ENCODE measurements around the gene MLPH. TPM values are rescaled to one million over a fixed set of nuclear protein-coding genes. Genes with fewer than 3 reads are reported as not detected.

Gene MLPH
- total RNA-seq, 1 experiment from 2014 or later = 107 TPM

- DNase-seq (ENCODE audit: extremely low read depth, low read depth) = no peak
Observed at GRCh38 chr2:237514474-237515130, 27.6 kb downstream of the MLPH start.

- DNase-seq (ENCODE audit: extremely low read depth, low read depth) = no peak
Observed at GRCh38 chr2:237515166-237515565, 28.1 kb downstream of the MLPH start.

- no peak for DNase-seq (ENCODE audit: extremely low read depth, low read depth)
Observed at GRCh38 chr2:237515621-237516275, 28.7 kb downstream of the MLPH start.

GRCh38 chr2:237517163-237517562, 30.1 kb downstream of the MLPH start:
- DNase-seq (ENCODE audit: extremely low read depth, low read depth) = no peak

- no peak for DNase-seq (ENCODE audit: extremely low read depth, low read depth)
Observed at GRCh38 chr2:237517990-237518389, 30.9 kb downstream of the MLPH start.

GRCh38 chr2:237519506-237520245, 32.6 kb downstream of the MLPH start:
- DNase-seq (ENCODE audit: extremely low read depth, low read depth) = no peak

GRCh38 chr2:237520290-237520689, 33.2 kb downstream of the MLPH start:
- no peak for DNase-seq (ENCODE audit: extremely low read depth, low read depth)

GRCh38 chr2:237524631-237525030, 37.6 kb downstream of the MLPH start:
- DNase-seq (ENCODE audit: extremely low read depth, low read depth) = no peak

GRCh38 chr2:237525559-237526157, 38.6 kb downstream of the MLPH start:
- no peak for DNase-seq (ENCODE audit: extremely low read depth, low read depth)

- no peak for DNase-seq (ENCODE audit: extremely low read depth, low read depth)
Observed at GRCh38 chr2:237527233-237527632, 40.2 kb downstream of the MLPH start.

- no peak for DNase-seq (ENCODE audit: extremely low read depth, low read depth)
Observed at GRCh38 chr2:237527766-237528165, 40.7 kb downstream of the MLPH start.

- no peak for DNase-seq (ENCODE audit: extremely low read depth, low read depth)
Observed at GRCh38 chr2:237529452-237530402, 42.7 kb downstream of the MLPH start.

- no peak for DNase-seq (ENCODE audit: extremely low read depth, low read depth)
Observed at GRCh38 chr2:237530472-237531433, 43.7 kb downstream of the MLPH start.

- no peak for DNase-seq (ENCODE audit: extremely low read depth, low read depth)
Observed at GRCh38 chr2:237532160-237532559, 45.1 kb downstream of the MLPH start.

- DNase-seq (ENCODE audit: extremely low read depth, low read depth) = no peak
Observed at GRCh38 chr2:237533668-237534161, 46.7 kb downstream of the MLPH start.

GRCh38 chr2:237534380-237534779, 47.3 kb downstream of the MLPH start:
- DNase-seq (ENCODE audit: extremely low read depth, low read depth) = no peak

- no peak for DNase-seq (ENCODE audit: extremely low read depth, low read depth)
Observed at GRCh38 chr2:237535385-237536082, 48.5 kb downstream of the MLPH start.

GRCh38 chr2:237536083-237536415, 49.0 kb downstream of the MLPH start:
- DNase-seq (ENCODE audit: extremely low read depth, low read depth) = no peak

Data from NCI-H460 (cell line).